Lung (tissue), 12 donors: ENCODE data around the gene PTPRN2. TPM values are rescaled to one million over a fixed set of nuclear protein-coding genes. Genes with fewer than 3 reads are reported as not detected.

Source experiments
- ATAC-seq: fragments of 200-7000 bp; cut with Tn5 transposase; one replicate; pipeline ENCODE4 v1.9.1; 2020; ENCODE audit warnings: moderate number of reproducible peaks; ENCODE audit not compliant: insufficient read depth, low FRiP score
- DNase-seq, 3 donors: peaks; one replicate each; pipeline ENCODE4 v3.0.0-alpha.2; 2013 to 2017
- H3K27ac ChIP-seq, 2 donors: one replicate each; pipeline ENCODE4 v1.5.1; 2013; ENCODE audit warnings: mild to moderate bottlenecking in 2 of 2, moderate library complexity in 2 of 2, control low read depth in 1 of 2, inconsistent platforms in 1 of 2, low read depth in 1 of 2, low read length in 1 of 2
- H3K27me3 ChIP-seq, 3 donors: one replicate each; pipeline ENCODE4 v1.5.1; 2013; ENCODE audit warnings: low read length in 2 of 3; ENCODE audit not compliant: control insufficient read depth in 3 of 3, insufficient read depth in 3 of 3
- H3K36me3 ChIP-seq, 4 donors: one replicate each; pipeline ENCODE4 v1.5.1; 2013; ENCODE audit warnings: low read length in 4 of 4, mild to moderate bottlenecking in 1 of 4, moderate library complexity in 1 of 4; ENCODE audit not compliant: control insufficient read depth in 4 of 4, insufficient read depth in 4 of 4
- H3K4me1 ChIP-seq, 5 donors: one replicate each; pipeline ENCODE4 v1.5.1; 2013; ENCODE audit warnings: low read length in 5 of 5, mild to moderate bottlenecking in 2 of 5, moderate library complexity in 1 of 5; ENCODE audit not compliant: control insufficient read depth in 5 of 5, insufficient read depth in 5 of 5
- H3K4me3 ChIP-seq: one replicate; pipeline ENCODE4 v1.5.1; 2013; ENCODE audit warnings: mild to moderate bottlenecking, control low read depth, moderate library complexity
- H3K9ac ChIP-seq, 2 donors: one replicate each; pipeline ENCODE4 v1.5.1; 2013; ENCODE audit warnings: low read length in 2 of 2, control low read depth in 1 of 2; ENCODE audit not compliant: insufficient read depth in 1 of 2
- H3K9me3 ChIP-seq, 4 donors: one replicate each; pipeline ENCODE4 v1.5.1; 2013; ENCODE audit warnings: low read length in 3 of 4, mild to moderate bottlenecking in 1 of 4, moderate library complexity in 1 of 4; ENCODE audit not compliant: control insufficient read depth in 4 of 4, insufficient read depth in 3 of 4
- CTCF ChIP-seq: IDR thresholded peaks from 2 replicates; pipeline ENCODE4 v1.5.1; 2012; ENCODE audit warnings: mild to moderate bottlenecking; ENCODE audit errors: control extremely low read depth, extremely low read depth
- WGBS, 2 donors: extraction: QIAGEN DNeasy Blood & Tissue Kit; methylation state at CpG; one replicate each; pipeline ENCODE4 v1.1.7; 2013; 5-methylcytosine and 5-hydroxymethylcytosine counted together
- polyA plus RNA-seq, 2 donors: library from polyadenylated mRNA; stranded (reverse); fragments of 200-250 nt; gene quantifications; one replicate each; pipeline ENCODE4 v1.2.1, GENCODE V29; 2013
- total RNA-seq, 2 donors: library from RNA; depleted of rRNA in 1 of 2; stranded (reverse); fragments of >200 nt in 1 of 2; gene quantifications; one replicate each; pipeline ENCODE4 v1.2.1, GENCODE V29; 2014 to 2021
- donor health status: control.
- donor health status: control.
- donor health status: Bipolar disorder and iron deficiency.
- donor health status: healthy.
- donor health status: DM: yes; HTN: yes; CAD: no.

The PTPRN2 gene
- total and polyA plus RNA-seq, 4 donors: 2.1 to 7.4 (median 4.4) TPM

- WGBS, 2 donors: 54 to 56% methylated on average over 11 of the region's 11 CpGs
- ATAC-seq (no peak), DNase-seq (no peak)
- H3K4me3 ChIP-seq: no peak overlapping the region
- no peak for TF ChIP-seq CTCF
- H3K9me3 ChIP-seq: peaks cover 0 to 6% (median 0%) of the 10 kb centered on the region in 4 donors
- H3K4me1 ChIP-seq: no peaks in the 10 kb centered on the region
- H3K27me3 ChIP-seq: peaks cover 0 to 2% (median 0%) of the 10 kb centered on the region in 3 donors
- H3K27ac ChIP-seq: no peak overlapping the region
- no peak overlapping the region for H3K9ac ChIP-seq
- no peaks in the 10 kb centered on the region for H3K36me3 ChIP-seq
These were observed 202.9 kb downstream of the PTPRN2 start for GRCh38 chr7:158384746-158385145.

GRCh38 chr7:158383665-158384064, 204.0 kb downstream of the PTPRN2 start:
- DNase-seq (no peak), ATAC-seq (no peak)
- Histone ChIP-seq H3K27me3 (peaks cover 0 to 2% (median 0%) of the 10 kb centered on the region in 3 donors), H3K4me3 (no peak overlapping the region), H3K4me1 (no peaks in the 10 kb centered on the region), H3K27ac (no peak overlapping the region), H3K9ac (no peak overlapping the region), H3K36me3 (no peaks in the 10 kb centered on the region), H3K9me3 (peaks cover 0 to 6% (median 0%) of the 10 kb centered on the region in 4 donors)
- no peak for TF ChIP-seq CTCF
- WGBS, 2 donors: 75 to 79% methylated on average over 8 of the region's 8 CpGs

- Histone ChIP-seq H3K4me1 (no peaks in the 10 kb centered on the region), H3K9me3 (peaks cover 0 to 6% (median 0%) of the 10 kb centered on the region in 4 donors), H3K4me3 (no peak overlapping the region), H3K9ac (no peak overlapping the region), H3K36me3 (no peaks in the 10 kb centered on the region), H3K27ac (no peak overlapping the region), H3K27me3 (peaks cover 0 to 2% (median 0%) of the 10 kb centered on the region in 3 donors)
- ATAC-seq (no peak), DNase-seq (no peak)
- 54 to 58% methylated on average over 10 of the region's 10 CpGs for WGBS, 2 donors
- no peak for TF ChIP-seq CTCF
These were observed 205.0 kb downstream of the PTPRN2 start for GRCh38 chr7:158382363-158383254.
